Measurements from ENCODE around the gene SPATA24. TPM values are rescaled to one million over a fixed set of nuclear protein-coding genes. Genes with fewer than 3 reads are reported as not detected.

The SPATA24 gene
- total and polyA plus RNA-seq, 2 of the 13 experiments (the other 11 are each of a cell fraction or from before 2014, with no cell fraction given) = 6.0 to 11.1 TPM

DNA sequence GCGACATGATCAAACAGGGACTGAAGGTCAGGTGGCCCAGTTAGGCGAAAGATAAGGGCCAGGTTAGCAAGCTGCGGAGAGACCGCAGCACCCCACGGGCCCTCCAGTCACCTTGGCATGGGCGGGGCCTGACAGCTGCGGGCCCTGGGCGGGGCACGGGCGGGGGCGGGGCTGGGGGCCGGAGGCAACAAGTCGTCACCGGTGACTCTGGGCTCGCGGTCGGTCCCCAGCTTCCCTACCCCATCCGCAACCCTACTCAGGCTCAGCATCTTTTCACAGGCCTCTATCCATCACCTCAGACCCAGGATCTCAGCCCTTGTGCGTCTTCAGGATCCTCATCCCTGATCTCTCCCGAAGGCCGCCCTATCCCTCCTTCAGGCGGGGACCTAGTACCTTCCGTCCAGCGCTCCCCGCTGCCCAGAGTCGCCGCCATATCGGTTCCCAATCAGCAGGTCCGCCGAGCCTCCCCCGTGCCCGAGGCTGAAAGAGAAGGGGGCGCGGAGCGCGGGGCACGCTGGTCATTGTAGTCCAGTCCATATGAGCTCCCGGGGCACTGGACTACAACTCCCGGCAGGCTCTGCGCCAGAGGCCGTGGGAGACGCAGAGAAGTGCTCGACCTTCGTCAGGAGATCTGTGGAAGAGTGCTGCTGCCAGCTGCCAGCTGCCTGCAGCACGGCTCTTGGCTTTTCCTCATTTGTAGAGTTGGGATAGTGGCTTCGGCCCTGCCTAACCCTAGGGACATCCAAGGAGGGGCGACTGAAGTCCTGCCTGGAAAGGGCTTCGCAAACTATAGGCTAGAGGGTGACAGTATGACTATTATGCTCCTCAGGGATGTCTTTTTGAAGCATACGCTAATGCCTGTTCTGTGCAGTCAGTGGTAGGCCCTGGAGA, 35.4 kb upstream of the SPATA24 start, which contains the start of gene DNAJC18 (continued):
- TF ChIP-seq, protein P1, sequence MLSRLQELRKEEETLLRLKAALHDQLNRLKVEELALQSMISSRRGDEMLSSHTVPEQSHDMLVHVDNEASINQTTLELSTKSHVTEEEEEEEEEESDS (CRISPR knock-in tag; IDR thresholded peaks at IDR 0.05; ENCODE audit: borderline replicate concordance) = no peak
- TF ChIP-seq, protein P2, sequence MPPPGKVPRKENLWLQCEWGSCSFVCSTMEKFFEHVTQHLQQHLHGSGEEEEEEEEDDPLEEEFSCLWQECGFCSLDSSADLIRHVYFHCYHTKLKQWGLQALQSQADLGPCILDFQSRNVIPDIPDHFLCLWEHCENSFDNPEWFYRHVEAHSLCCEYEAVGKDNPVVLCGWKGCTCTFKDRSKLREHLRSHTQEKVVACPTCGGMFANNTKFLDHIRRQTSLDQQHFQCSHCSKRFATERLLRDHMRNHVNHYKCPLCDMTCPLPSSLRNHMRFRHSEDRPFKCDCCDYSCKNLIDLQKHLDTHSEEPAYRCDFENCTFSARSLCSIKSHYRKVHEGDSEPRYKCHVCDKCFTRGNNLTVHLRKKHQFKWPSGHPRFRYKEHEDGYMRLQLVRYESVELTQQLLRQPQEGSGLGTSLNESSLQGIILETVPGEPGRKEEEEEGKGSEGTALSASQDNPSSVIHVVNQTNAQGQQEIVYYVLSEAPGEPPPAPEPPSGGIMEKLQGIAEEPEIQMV (CRISPR knock-in tag; IDR thresholded peaks at IDR 0.05; ENCODE audit: low read depth) = peak; percentile 94
- TF ChIP-seq, protein P3, sequence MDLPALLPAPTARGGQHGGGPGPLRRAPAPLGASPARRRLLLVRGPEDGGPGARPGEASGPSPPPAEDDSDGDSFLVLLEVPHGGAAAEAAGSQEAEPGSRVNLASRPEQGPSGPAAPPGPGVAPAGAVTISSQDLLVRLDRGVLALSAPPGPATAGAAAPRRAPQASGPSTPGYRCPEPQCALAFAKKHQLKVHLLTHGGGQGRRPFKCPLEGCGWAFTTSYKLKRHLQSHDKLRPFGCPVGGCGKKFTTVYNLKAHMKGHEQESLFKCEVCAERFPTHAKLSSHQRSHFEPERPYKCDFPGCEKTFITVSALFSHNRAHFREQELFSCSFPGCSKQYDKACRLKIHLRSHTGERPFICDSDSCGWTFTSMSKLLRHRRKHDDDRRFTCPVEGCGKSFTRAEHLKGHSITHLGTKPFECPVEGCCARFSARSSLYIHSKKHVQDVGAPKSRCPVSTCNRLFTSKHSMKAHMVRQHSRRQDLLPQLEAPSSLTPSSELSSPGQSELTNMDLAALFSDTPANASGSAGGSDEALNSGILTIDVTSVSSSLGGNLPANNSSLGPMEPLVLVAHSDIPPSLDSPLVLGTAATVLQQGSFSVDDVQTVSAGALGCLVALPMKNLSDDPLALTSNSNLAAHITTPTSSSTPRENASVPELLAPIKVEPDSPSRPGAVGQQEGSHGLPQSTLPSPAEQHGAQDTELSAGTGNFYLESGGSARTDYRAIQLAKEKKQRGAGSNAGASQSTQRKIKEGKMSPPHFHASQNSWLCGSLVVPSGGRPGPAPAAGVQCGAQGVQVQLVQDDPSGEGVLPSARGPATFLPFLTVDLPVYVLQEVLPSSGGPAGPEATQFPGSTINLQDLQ (CRISPR knock-in tag; IDR thresholded peaks at IDR 0.05) = no peak
- TF ChIP-seq ZFYVE20 (CRISPR knock-in tag; IDR thresholded peaks at IDR 0.05; ENCODE audit: borderline replicate concordance, low read depth) (no peak), ZNF772 (CRISPR knock-in tag; IDR thresholded peaks at IDR 0.05) (no peak), FOXK1 (CRISPR knock-in tag; IDR thresholded peaks at IDR 0.05; ENCODE audit: borderline replicate concordance, low read depth) (peak; percentile 65; the same call in 1 of the 2 replicates), ZNF383 (CRISPR knock-in tag; IDR thresholded peaks at IDR 0.05; ENCODE audit: borderline replicate concordance) (no peak), ZNF709 (CRISPR knock-in tag; IDR thresholded peaks at IDR 0.05) (0 out of 2 replicates have a peak, but pooled peaks have one; percentile 34), HNRNPLL (IDR thresholded peaks at IDR 0.05; ENCODE audit: low read depth, low read length, poor library complexity, severe bottlenecking) (peak; percentile 56), WIZ (CRISPR knock-in tag; IDR thresholded peaks at IDR 0.05) (no peak), ZNF878 (CRISPR knock-in tag; IDR thresholded peaks at IDR 0.05) (no peak), SAFB2 (CRISPR knock-in tag; IDR thresholded peaks at IDR 0.05; ENCODE audit: borderline replicate concordance, low read depth) (no peak; the same call in 1 of the 2 replicates), PTBP1 (IDR thresholded peaks at IDR 0.05; ENCODE audit: low read depth, low read length, poor library complexity, severe bottlenecking) (no peak), TOE1 (CRISPR knock-in tag; IDR thresholded peaks at IDR 0.05) (no peak), ZFP36 (IDR thresholded peaks at IDR 0.05; ENCODE audit: borderline replicate concordance, low read depth, low read length, partially characterized antibody) (no peak), HHEX (CRISPR knock-in tag; IDR thresholded peaks at IDR 0.05) (no peak), ATM (IDR thresholded peaks at IDR 0.05; ENCODE audit: borderline replicate concordance) (no peak), ZSCAN31 (CRISPR knock-in tag; IDR thresholded peaks at IDR 0.05; ENCODE audit: low read depth) (peak; percentile 78), SP140L (CRISPR knock-in tag; IDR thresholded peaks at IDR 0.05; ENCODE audit: borderline replicate concordance) (no peak)
- TF ChIP-seq, protein P4, sequence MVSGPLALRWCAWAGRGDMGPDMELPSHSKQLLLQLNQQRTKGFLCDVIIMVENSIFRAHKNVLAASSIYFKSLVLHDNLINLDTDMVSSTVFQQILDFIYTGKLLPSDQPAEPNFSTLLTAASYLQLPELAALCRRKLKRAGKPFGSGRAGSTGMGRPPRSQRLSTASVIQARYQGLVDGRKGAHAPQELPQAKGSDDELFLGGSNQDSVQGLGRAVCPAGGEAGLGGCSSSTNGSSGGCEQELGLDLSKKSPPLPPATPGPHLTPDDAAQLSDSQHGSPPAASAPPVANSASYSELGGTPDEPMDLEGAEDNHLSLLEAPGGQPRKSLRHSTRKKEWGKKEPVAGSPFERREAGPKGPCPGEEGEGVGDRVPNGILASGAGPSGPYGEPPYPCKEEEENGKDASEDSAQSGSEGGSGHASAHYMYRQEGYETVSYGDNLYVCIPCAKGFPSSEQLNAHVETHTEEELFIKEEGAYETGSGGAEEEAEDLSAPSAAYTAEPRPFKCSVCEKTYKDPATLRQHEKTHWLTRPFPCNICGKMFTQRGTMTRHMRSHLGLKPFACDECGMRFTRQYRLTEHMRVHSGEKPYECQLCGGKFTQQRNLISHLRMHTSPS (CRISPR knock-in tag; IDR thresholded peaks at IDR 0.05; ENCODE audit: low read depth) = no peak; the same call in 1 of the 2 replicates

Measured in HepG2 (cell line).